K562 (cell line): ENCODE measurements around the gene FAM114A1. TPM values are rescaled to one million over a fixed set of nuclear protein-coding genes. Genes with fewer than 3 reads are reported as not detected.

Source experiments
- ATAC-seq: fragments of 200-7000 bp; cut with Tn5 transposase; 3 replicates; pipeline ENCODE4 v1.9.1; 2020; ENCODE audit warnings: moderate library complexity
- BruUV-seq: library from RNA; stranded (reverse); fragments of 400-500 nt; replicated peaks from 2 replicates; lab custom pipeline; 2021; lab: Mats Ljungman, UMichigan
- CTCF ChIA-PET: fragments of 300-600 bp; formaldehyde crosslinking; extraction: SDS; loops from one replicate; lab custom pipeline; 2021; ENCODE audit warnings: low intra/inter-chr PET ratio; lab: Yijun Ruan, JAX
- POLR2A ChIA-PET: fragments of 300-600, 350-650 bp; sonication (Branson Sonifier 250); formaldehyde crosslinking; extraction: SDS; loops from one replicate; lab custom pipeline; 2021; ENCODE audit warnings: antibody characterized with exemption, inconsistent platforms; lab: Yijun Ruan, JAX
- DNase-seq, 4 experiments: peaks; one replicate each; pipeline versions ENCODE4 v3.0.0 to v3.0.0-alpha.2; 2011 to 2018; ENCODE audit warnings: low spot score in 3 of 4, mixed read lengths in 3 of 4; ENCODE audit errors: extremely low read depth in 1 of 4
- FAIRE-seq: peaks from 2 replicates; lab custom pipeline; 2011; peaks lifted over from hg19 to GRCh38; lab: Jason Lieb, UNC
- H2AFZ ChIP-seq: 2 replicates; pipeline ENCODE4 v1.6.0; 2011; ENCODE audit warnings: low read depth, low read length, control low read depth, inconsistent platforms
- H3K27ac ChIP-seq: fragments of 200-600 bp; 3 replicates; pipeline ENCODE4 v1.8.0; 2011; ENCODE audit warnings: low read depth, mild to moderate bottlenecking, control low read depth, inconsistent platforms, low read length, moderate library complexity, mixed read lengths; ENCODE audit errors: extremely low read depth
- H3K27me3 ChIP-seq, 2 experiments: fragments of 300-600 bp in 1 of 2; 2 replicates in 1 of 2; 3 replicates in 1 of 2; pipeline versions ENCODE4 v1.6.0 to v1.8.0; 2011; ENCODE audit warnings: inconsistent platforms in 2 of 2, low read length in 2 of 2, mild to moderate bottlenecking in 1 of 2, mixed read lengths in 1 of 2, moderate library complexity in 1 of 2; ENCODE audit not compliant: control insufficient read depth in 2 of 2, insufficient read depth in 2 of 2
- H3K36me3 ChIP-seq: fragments of 300-600 bp; 3 replicates; pipeline ENCODE4 v1.8.0; 2011; ENCODE audit warnings: mild to moderate bottlenecking, low read length, inconsistent platforms; ENCODE audit not compliant: control insufficient read depth, insufficient read depth
- H3K4me1 ChIP-seq, 2 experiments: fragments of 200-600 bp in 1 of 2; replicated peaks in 1 of 2; 2 replicates in 1 of 2; 3 replicates in 1 of 2; pipeline versions ENCODE4 v1.5.1 to v1.8.0; 2011; ENCODE audit warnings: inconsistent platforms in 2 of 2, low read length in 2 of 2, mild to moderate bottlenecking in 1 of 2, mixed read lengths in 1 of 2, moderate library complexity in 1 of 2; ENCODE audit not compliant: control insufficient read depth in 2 of 2, insufficient read depth in 2 of 2
- H3K4me2 ChIP-seq: 2 replicates; pipeline ENCODE4 v1.6.1; 2011; ENCODE audit warnings: low read length, control low read depth, inconsistent platforms, mixed read lengths; ENCODE audit not compliant: insufficient read depth
- H3K4me3 ChIP-seq: fragments of 200-600 bp; sonication (generic), shearing (Covaris generic); 2 replicates; pipeline ENCODE4 v1.5.1; 2016; ENCODE audit warnings: control low read depth, inconsistent platforms
- H3K79me2 ChIP-seq: fragments of 200-600 bp; 3 replicates; pipeline ENCODE4 v1.8.0; 2011; ENCODE audit warnings: low read length, inconsistent platforms; ENCODE audit not compliant: control insufficient read depth, insufficient read depth
- H3K9ac ChIP-seq, 2 experiments: 2 replicates each; pipeline versions ENCODE4 v1.6.0 to v1.6.1; 2011; ENCODE audit warnings: low read depth in 2 of 2, low read length in 2 of 2, control low read depth in 1 of 2, inconsistent platforms in 1 of 2, mild to moderate bottlenecking in 1 of 2, mixed read lengths in 1 of 2; ENCODE audit not compliant: insufficient read depth in 1 of 2
- H3K9me1 ChIP-seq: one replicate; pipeline ENCODE4 v1.6.0; 2011; ENCODE audit warnings: inconsistent platforms, mild to moderate bottlenecking, low read length, moderate library complexity; ENCODE audit not compliant: control insufficient read depth, insufficient read depth
- H3K9me3 ChIP-seq: replicated peaks from 2 replicates; pipeline ENCODE4 v1.5.1; 2011; ENCODE audit warnings: low read depth, low read length, inconsistent platforms; ENCODE audit not compliant: control insufficient read depth, insufficient read depth
- H4K20me1 ChIP-seq: replicated peaks from 2 replicates; pipeline ENCODE4 v1.6.1; 2011; ENCODE audit warnings: low read length, inconsistent platforms, mixed read lengths; ENCODE audit not compliant: control insufficient read depth, insufficient read depth
- CHD1 ChIP-seq: fragments of 200-600 bp; sonication (generic); IDR thresholded peaks from one replicate; pipeline ENCODE4 v1.6.1; 2012; ENCODE audit warnings: mild to moderate bottlenecking, moderate library complexity, low read length, inconsistent platforms
- CTBP1 ChIP-seq: fragments of 450-650 bp; IDR thresholded peaks from 2 replicates; pipeline ENCODE4 v1.6.1; 2016; ENCODE audit warnings: borderline replicate concordance
- MEIS2 ChIP-seq: fragments of 450-650 bp; IDR thresholded peaks from 2 replicates; pipeline ENCODE4 v1.6.1; 2014; ENCODE audit warnings: mild to moderate bottlenecking; ENCODE audit not compliant: partially characterized antibody
- MGA ChIP-seq: fragments of 450-650 bp; IDR thresholded peaks from 2 replicates; pipeline ENCODE4 v1.6.1; 2016; ENCODE audit warnings: mild to moderate bottlenecking, moderate library complexity
- NONO ChIP-seq, 2 experiments: fragments of 200-400 bp in 1 of 2; fragments of 450-650 bp in 1 of 2; formaldehyde crosslinking in 1 of 2; IDR thresholded peaks; 2 replicates each; pipeline ENCODE4 v1.6.1; 2017; ENCODE audit warnings: low read depth in 2 of 2, mild to moderate bottlenecking in 2 of 2, moderate library complexity in 2 of 2, low read length in 1 of 2
- NUFIP1 ChIP-seq: fragments of 450-650 bp; IDR thresholded peaks from 2 replicates; pipeline ENCODE4 v1.6.1; 2018; ENCODE audit not compliant: partially characterized antibody
- SMC3 ChIP-seq: conservative IDR thresholded peaks from 2 replicates; pipeline ENCODE4 v1.6.1; 2011; ENCODE audit warnings: low read depth, low read length, improper control_type of control experiment; ENCODE audit not compliant: insufficient read depth
- SREBF2 ChIP-seq: sonication (generic); formaldehyde crosslinking; IDR thresholded peaks from 2 replicates; pipeline ENCODE4 v1.4.0; 2020; ENCODE audit warnings: mild to moderate bottlenecking, missing genetic modification reagents
- ZNF347 ChIP-seq: fragments of 450-650 bp; formaldehyde crosslinking; IDR thresholded peaks from 2 replicates; pipeline ENCODE4 v1.4.0; 2020; ENCODE audit warnings: low read depth, mild to moderate bottlenecking, moderate library complexity
- ZNF830 ChIP-seq: fragments of 250-450 bp; sonication (Bioruptor Pico); IDR thresholded peaks from 2 replicates; pipeline ENCODE4 v1.5.0; 2021; ENCODE audit warnings: mild to moderate bottlenecking
- WGBS: fragments of 100-300 bp; shearing (Covaris generic); methylation state at CpG from one replicate; pipeline ENCODE4 v1.1.6; 2016; ENCODE audit warnings: low coverage, mixed read lengths; ENCODE audit not compliant: insufficient coverage; ENCODE audit errors: missing lambda C conversion rate; 5-methylcytosine and 5-hydroxymethylcytosine counted together
- in situ Hi-C: fragments of 300-500 bp; cut with MboI; formaldehyde crosslinking; loops from 4 replicates; pipeline ENCODE4 v1.15.0; 2018; ENCODE audit warnings: inconsistent platforms, mixed read lengths
- intact Hi-C: fragments of 100-400 bp; cut with micrococcal nuclease; formaldehyde crosslinking; loops from 2 replicates; pipeline ENCODE4 v1.14.2; 2022
- polyA plus RNA-seq, 8 experiments: library from polyadenylated mRNA; depleted of rRNA in 4 of 8; stranded (reverse) in 5 of 8; unstranded in 3 of 8; fragments of >200 nt; fragmentation: Nextera tagmentation in 2 of 8; fragmentation: Illumina TruSeq in 1 of 8; extraction: Ambion mirVana in 2 of 8; extraction: Trizol in 1 of 8; gene quantifications; 2 replicates each; pipeline versions ENCODE4 v1.2.1 to v1.2.3, GENCODE V29; 2011 to 2014; ENCODE audit warnings: inconsistent platforms in 1 of 8, missing spikeins in 1 of 8
- total RNA-seq, 7 experiments: library from RNA; depleted of rRNA in 6 of 7; stranded (reverse); fragments of >200 nt in 6 of 7; fragmentation: Illumina TruSeq in 2 of 7; extraction: Trizol in 2 of 7; gene quantifications; 2 replicates each; pipeline versions ENCODE4 v1.2.1 to v1.2.3, GENCODE V29; 2011 to 2021; ENCODE audit warnings: low replicate concordance in 1 of 7
- TF ChIP-seq, protein P1 (sequence below): sonication (generic); formaldehyde crosslinking; IDR thresholded peaks from 2 replicates; pipeline ENCODE4 v1.8.0; 2022; ENCODE audit warnings: missing genetic modification reagents, mild to moderate bottlenecking, borderline replicate concordance

FAM114A1 gene
- total and polyA plus RNA-seq, 9 of the 15 experiments (the other 6 are each of a cell fraction or from before 2014, with no cell fraction given) = 1.8 to 12.0 (median 4.3) TPM

- no peak for DNase-seq
- H3K4me3 ChIP-seq = no peak overlapping the region
- no peaks in the 10 kb centered on the region for H4K20me1 ChIP-seq
- intact Hi-C loops (no loop called here), in situ Hi-C loops (no loop called here)
- no peak for ATAC-seq
- ChIA-PET POLR2A (interaction anchor here (0.6 kb wide), 1 partner anchor 51 kb away, joined by 4 read pairs; no protein-coding TSS in a partner anchor), CTCF (interaction anchor here (0.7 kb wide), 1 partner anchor 76 kb away, joined by 3 read pairs; no protein-coding TSS in a partner anchor)
- H3K27ac ChIP-seq = no peak overlapping the region
- no peak overlapping the region for H3K9ac ChIP-seq
- no peak overlapping the region for H3K4me2 ChIP-seq
- BruUV-seq = no TSS peak
- no peaks in the 10 kb centered on the region for H3K9me1 ChIP-seq
- no peaks in the 10 kb centered on the region for H3K9me3 ChIP-seq
- no peaks in the 10 kb centered on the region for H3K79me2 ChIP-seq
- no peak overlapping the region for H2AFZ ChIP-seq
- H3K36me3 ChIP-seq = no peaks in the 10 kb centered on the region
- H3K4me1 ChIP-seq = peaks cover 0 to 24% of the 10 kb centered on the region in 2 experiments; a peak in 3 of 5 replicates
- no peak for FAIRE-seq
- 40% methylated on average over 4 of the region's 4 CpGs for WGBS
- no peaks in the 10 kb centered on the region; a peak in 1 of 5 replicates for H3K27me3 ChIP-seq
- TF ChIP-seq CTBP1 = no peak
- TF ChIP-seq CHD1 = no peak
- no peak for TF ChIP-seq MGA
- no peak for TF ChIP-seq ZNF347 (CRISPR knock-in tag)
- TF ChIP-seq, protein P1, sequence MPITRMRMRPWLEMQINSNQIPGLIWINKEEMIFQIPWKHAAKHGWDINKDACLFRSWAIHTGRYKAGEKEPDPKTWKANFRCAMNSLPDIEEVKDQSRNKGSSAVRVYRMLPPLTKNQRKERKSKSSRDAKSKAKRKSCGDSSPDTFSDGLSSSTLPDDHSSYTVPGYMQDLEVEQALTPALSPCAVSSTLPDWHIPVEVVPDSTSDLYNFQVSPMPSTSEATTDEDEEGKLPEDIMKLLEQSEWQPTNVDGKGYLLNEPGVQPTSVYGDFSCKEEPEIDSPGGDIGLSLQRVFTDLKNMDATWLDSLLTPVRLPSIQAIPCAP (CRISPR knock-in tag) = no peak
- no peak for TF ChIP-seq SREBF2 (CRISPR knock-in tag)
- no peak for TF ChIP-seq NUFIP1
- TF ChIP-seq MEIS2 = no peak
- TF ChIP-seq ZNF830 = no peak
- no peak for TF ChIP-seq NONO (IDR thresholded peaks at IDR 0.05; ENCODE audit: low read depth in 2 of 2, low read length in 1 of 2)
- no peak for TF ChIP-seq SMC3
These were observed 5.8 kb upstream of the FAM114A1 start for GRCh38 chr4:38861791-38862190.
